Smooth muscle cell (in vitro differentiated cells): ENCODE measurements around the gene DNAH10. TPM values are rescaled to one million over a fixed set of nuclear protein-coding genes. Genes with fewer than 3 reads are reported as not detected.

Experiments
- DNase-seq: peaks from one replicate; lab custom pipeline; 2025; ENCODE audit not compliant: unreplicated experiment; lab: John Stamatoyannopoulos, UW
- H2AFZ ChIP-seq: fragments of 200-600 bp; sonication (generic); 2 replicates; pipeline ENCODE4 v1.6.0; 2016; ENCODE audit warnings: antibody characterized with exemption, low read depth, mild to moderate bottlenecking
- H3F3A ChIP-seq: fragments of 200-600 bp; sonication (generic); 2 replicates; pipeline ENCODE4 v1.6.0; 2017; ENCODE audit warnings: antibody characterized with exemption, low read depth
- H3K27ac ChIP-seq: fragments of 200-600 bp; sonication (generic); 2 replicates; pipeline ENCODE4 v1.5.1; 2016; ENCODE audit warnings: low read depth, mild to moderate bottlenecking
- H3K27me3 ChIP-seq: fragments of 200-600 bp; sonication (generic); 2 replicates; pipeline ENCODE4 v1.6.1; 2016; ENCODE audit warnings: low read depth, mild to moderate bottlenecking
- H3K36me3 ChIP-seq: fragments of 200-600 bp; sonication (generic); 2 replicates; pipeline ENCODE4 v1.5.1; 2016; ENCODE audit warnings: low read depth
- H3K4me1 ChIP-seq: fragments of 200-600 bp; sonication (generic); 2 replicates; pipeline ENCODE4 v1.5.1; 2016; ENCODE audit warnings: low read depth
- H3K4me2 ChIP-seq: fragments of 200-600 bp; sonication (generic); 2 replicates; pipeline ENCODE4 v1.6.0; 2016; ENCODE audit warnings: mild to moderate bottlenecking
- H3K4me3 ChIP-seq: fragments of 200-600 bp; sonication (generic); 2 replicates; pipeline ENCODE4 v1.5.1; 2016; ENCODE audit warnings: mild to moderate bottlenecking
- H3K79me2 ChIP-seq: fragments of 200-600 bp; sonication (generic); 2 replicates; pipeline ENCODE4 v1.6.0; 2016; ENCODE audit warnings: low read depth, mild to moderate bottlenecking
- H3K9ac ChIP-seq: fragments of 200-600 bp; sonication (generic); 2 replicates; pipeline ENCODE4 v1.6.0; 2016; ENCODE audit warnings: low read depth
- H3K9me3 ChIP-seq: fragments of 200-600 bp; sonication (generic); replicated peaks from 2 replicates; pipeline ENCODE4 v1.5.1; 2016; ENCODE audit warnings: low read depth
- H4K20me1 ChIP-seq: fragments of 200-600 bp; sonication (generic); 2 replicates; pipeline ENCODE4 v1.6.0; 2016; ENCODE audit warnings: low read depth
- CTCF ChIP-seq: fragments of 200-600 bp; sonication (generic); IDR thresholded peaks from 2 replicates; pipeline ENCODE4 v1.5.1; 2017; ENCODE audit warnings: borderline replicate concordance, mild to moderate bottlenecking, antibody characterized with exemption; ENCODE audit not compliant: insufficient read depth, poor library complexity, severe bottlenecking
- WGBS: methylation state at CpG from one replicate; pipeline ENCODE4 v1.1.7; 2016; ENCODE audit warnings: low lambda C conversion rate; 5-methylcytosine and 5-hydroxymethylcytosine counted together
- polyA plus RNA-seq: library from polyadenylated mRNA; unstranded; fragments of >200 nt; fragmentation: Nextera tagmentation; extraction: Ambion mirVana; gene quantifications from 2 replicates; pipeline ENCODE4 v1.2.1, GENCODE V29; 2016
- total RNA-seq: library from RNA; depleted of rRNA; stranded (reverse); fragments of >200 nt; gene quantifications from 2 replicates; pipeline ENCODE4 v1.2.3, GENCODE V29; 2014

Gene DNAH10
- total and polyA plus RNA-seq, 2 experiments from 2014 or later, result 1.5 to 2.2 TPM

- no peak overlapping the region for H2AFZ ChIP-seq
- H3K36me3 ChIP-seq, result peaks cover 9% of the 10 kb centered on the region
- peak overlapping the region; percentile 63 for H3K4me2 ChIP-seq
- WGBS, result 60% methylated on average over 16 of the region's 16 CpGs
- TF ChIP-seq CTCF, result no peak
- peak overlapping the region; percentile 67 for H3K27ac ChIP-seq
- H3K27me3 ChIP-seq, result no peaks in the 10 kb centered on the region
- no peak for DNase-seq
- H3K9ac ChIP-seq, result no peak overlapping the region
- peaks cover 9% of the 10 kb centered on the region for H4K20me1 ChIP-seq
- peaks cover 5% of the 10 kb centered on the region for H3K4me1 ChIP-seq
- H3K9me3 ChIP-seq, result no peaks in the 10 kb centered on the region
- H3K4me3 ChIP-seq, result no peak overlapping the region
- peaks cover 11% of the 10 kb centered on the region for H3F3A ChIP-seq
- H3K79me2 ChIP-seq, result no peaks in the 10 kb centered on the region
Measured at GRCh38 chr12:123937707-123938591, 175.8 kb downstream of the DNAH10 start.

DNA sequence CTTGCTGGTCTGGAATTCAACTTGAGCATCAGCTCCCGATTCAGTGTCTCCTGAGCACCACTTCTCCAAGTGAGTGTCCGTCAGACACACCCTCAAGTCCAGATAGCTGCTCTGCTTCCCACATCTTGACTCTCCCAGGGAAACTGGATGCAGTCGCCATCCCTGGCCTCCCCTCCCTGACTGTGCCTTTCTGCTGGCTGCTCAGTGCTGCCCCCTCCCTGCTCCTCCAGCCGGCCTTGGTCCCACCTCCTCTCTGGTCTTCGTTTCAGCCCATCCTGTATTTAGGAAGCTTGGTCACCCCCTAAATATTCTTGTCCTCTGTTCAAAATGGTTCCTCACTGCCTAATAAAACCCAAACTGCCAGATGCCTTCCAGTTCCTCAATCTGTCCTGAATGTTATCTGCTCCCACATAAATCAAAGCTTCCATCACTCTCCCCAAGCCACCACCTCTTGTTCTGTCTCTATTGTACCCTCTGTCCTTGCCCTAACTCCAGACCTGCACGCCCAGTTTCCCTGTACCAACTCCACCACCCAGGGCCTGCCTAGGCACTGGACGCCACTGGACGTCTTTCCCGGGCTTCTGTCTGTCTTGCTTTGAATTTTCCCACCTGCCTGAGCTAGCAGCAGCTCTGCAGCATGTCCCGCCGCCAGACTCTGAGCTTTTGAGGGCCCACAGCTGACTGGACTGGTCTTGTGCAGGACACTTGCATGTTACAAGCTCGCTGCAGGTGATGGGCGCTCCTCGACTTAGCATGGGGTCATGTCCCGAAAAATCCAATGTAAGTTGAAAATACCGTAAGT is 176.8 kb downstream of the DNAH10 start:
- H3K9me3 ChIP-seq, result no peaks in the 10 kb centered on the region
- peaks cover 17% of the 10 kb centered on the region for H4K20me1 ChIP-seq
- H3F3A ChIP-seq, result peaks cover 13% of the 10 kb centered on the region
- no peak overlapping the region for H3K9ac ChIP-seq
- peaks cover 9% of the 10 kb centered on the region for H3K36me3 ChIP-seq
- H3K4me2 ChIP-seq, result peak overlapping the region; percentile 63
- H3K79me2 ChIP-seq, result no peaks in the 10 kb centered on the region
- H3K4me1 ChIP-seq, result peaks cover 7% of the 10 kb centered on the region
- H3K4me3 ChIP-seq, result no peak overlapping the region
- H2AFZ ChIP-seq, result no peak overlapping the region
- no peak for DNase-seq
- peak; percentile 45 for TF ChIP-seq CTCF
- peak overlapping the region; percentile 67 for H3K27ac ChIP-seq
- no peaks in the 10 kb centered on the region for H3K27me3 ChIP-seq
- 88% methylated on average over 16 of the region's 16 CpGs for WGBS

DNA sequence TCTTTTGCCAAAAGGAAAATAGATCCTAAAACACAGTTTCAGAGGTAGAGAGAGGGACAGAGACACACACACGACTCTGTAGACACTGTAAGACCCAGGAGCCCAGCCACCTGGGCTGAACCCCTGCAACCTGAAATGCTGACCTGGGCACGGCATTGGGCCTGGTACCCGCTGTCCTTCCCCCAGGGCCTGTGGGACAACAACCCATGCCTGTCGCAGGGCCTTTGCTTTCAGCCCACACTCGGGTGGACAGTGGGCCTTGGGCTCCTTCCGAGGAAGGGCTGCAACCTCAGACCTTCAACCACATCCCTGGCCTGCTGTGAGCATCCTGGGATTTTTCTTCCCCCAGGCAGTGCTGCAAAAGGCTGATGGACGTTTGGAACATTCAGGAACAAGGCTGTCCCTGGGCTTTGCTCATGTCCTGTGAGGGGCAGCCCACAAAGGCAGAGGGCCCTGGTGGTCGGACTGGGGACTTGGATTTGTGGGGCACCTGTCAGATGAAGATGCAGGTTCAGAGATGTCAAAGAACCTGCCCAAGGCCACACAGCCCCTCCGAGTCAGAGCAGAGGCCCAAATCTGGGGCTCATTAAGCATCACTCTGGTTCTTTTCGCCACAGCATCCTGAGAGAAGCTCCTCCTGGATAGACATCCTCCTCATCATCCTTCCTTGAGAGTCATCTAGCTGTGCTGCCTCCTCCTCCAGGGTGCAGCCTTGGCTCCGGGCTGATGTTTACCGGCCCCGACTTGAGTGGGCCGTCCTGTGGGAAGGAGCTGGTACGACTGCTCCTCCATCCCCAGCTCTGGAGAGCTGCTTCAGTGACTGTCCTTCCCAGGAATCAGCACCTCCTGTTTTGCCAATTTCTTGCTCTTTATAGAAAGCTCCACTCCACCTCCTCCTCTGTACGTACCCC is 177.9 kb downstream of the DNAH10 start:
- H3K4me2 ChIP-seq, result no peak overlapping the region
- WGBS, result 93% methylated on average over 16 of the region's 16 CpGs

More for the DNA sequence above, 177.9 kb downstream of the DNAH10 start:
- H3K4me1 ChIP-seq, result peaks cover 7% of the 10 kb centered on the region
- H3K9ac ChIP-seq, result no peak overlapping the region
- no peaks in the 10 kb centered on the region for H3K27me3 ChIP-seq
- no peak overlapping the region for H2AFZ ChIP-seq
- H3K9me3 ChIP-seq, result no peaks in the 10 kb centered on the region
- H3K27ac ChIP-seq, result no peak overlapping the region
- H3K36me3 ChIP-seq, result peaks cover 9% of the 10 kb centered on the region
- peaks cover 13% of the 10 kb centered on the region for H3F3A ChIP-seq
- H3K4me3 ChIP-seq, result no peak overlapping the region
- TF ChIP-seq CTCF, result no peak
- no peak for DNase-seq
- no peaks in the 10 kb centered on the region for H3K79me2 ChIP-seq
- H4K20me1 ChIP-seq, result peaks cover 19% of the 10 kb centered on the region
